Occipital lobe (tissue), 2 donors: ENCODE measurements around the gene CPPED1. TPM values are rescaled to one million over a fixed set of nuclear protein-coding genes. Genes with fewer than 3 reads are reported as not detected.

ENCODE experiments used
- DNase-seq: peaks from one replicate; lab custom pipeline; 2025; lab: John Stamatoyannopoulos, UW
- total RNA-seq: library from RNA; depleted of rRNA; stranded (reverse); fragments of >200 nt; gene quantifications from one replicate; pipeline ENCODE4 v1.2.3, GENCODE V29; 2014

The CPPED1 gene
- total RNA-seq, 1 donor from 2014 or later = 6.2 TPM

- no peak for DNase-seq
Observed at GRCh38 chr16:12740986-12741610, 62.6 kb downstream of the CPPED1 start.

- DNase-seq = no peak
Observed at GRCh38 chr16:12739738-12740137, 63.9 kb downstream of the CPPED1 start.

GRCh38 chr16:12737563-12737962 lies 66.1 kb downstream of the CPPED1 start:
- DNase-seq = no peak

GRCh38 chr16:12735805-12736204 lies 67.9 kb downstream of the CPPED1 start:
- DNase-seq = no peak

- DNase-seq = no peak
Observed at GRCh38 chr16:12732600-12732999, 71.1 kb downstream of the CPPED1 start.

GRCh38 chr16:12729448-12729847 lies 74.2 kb downstream of the CPPED1 start:
- no peak for DNase-seq

GRCh38 chr16:12728469-12728868 lies 75.2 kb downstream of the CPPED1 start:
- DNase-seq = no peak

GRCh38 chr16:12724226-12724625 lies 79.5 kb downstream of the CPPED1 start:
- no peak for DNase-seq

- no peak for DNase-seq
Observed at GRCh38 chr16:12723681-12724080, 80.0 kb downstream of the CPPED1 start.

- DNase-seq = no peak
Observed at GRCh38 chr16:12721841-12722421, 81.8 kb downstream of the CPPED1 start.

- DNase-seq = no peak
Observed at GRCh38 chr16:12719972-12720371, 83.7 kb downstream of the CPPED1 start.

GRCh38 chr16:12716658-12717057 lies 87.0 kb downstream of the CPPED1 start:
- DNase-seq = no peak

GRCh38 chr16:12709807-12710206 lies 93.9 kb downstream of the CPPED1 start:
- no peak for DNase-seq

- no peak for DNase-seq
Observed at GRCh38 chr16:12708266-12708665, 95.4 kb downstream of the CPPED1 start.

GRCh38 chr16:12706628-12707027 lies 97.1 kb downstream of the CPPED1 start:
- no peak for DNase-seq

- DNase-seq = no peak
Observed at GRCh38 chr16:12704492-12705111, 99.1 kb downstream of the CPPED1 start.

- no peak for DNase-seq
Observed at GRCh38 chr16:12703935-12704334, 99.8 kb downstream of the CPPED1 start.

- DNase-seq = no peak
Observed at GRCh38 chr16:12700161-12700560, 103.5 kb downstream of the CPPED1 start.

- DNase-seq = no peak
Observed at GRCh38 chr16:12699161-12699560, 104.5 kb downstream of the CPPED1 start.

GRCh38 chr16:12697437-12697836 lies 106.2 kb downstream of the CPPED1 start:
- DNase-seq = no peak

- DNase-seq = no peak
Observed at GRCh38 chr16:12695454-12695853, 108.2 kb downstream of the CPPED1 start.

GRCh38 chr16:12690024-12690423 lies 113.7 kb downstream of the CPPED1 start:
- DNase-seq = no peak
